H9 (cell line): Measurements from ENCODE around the gene OR56A1. TPM values are rescaled to one million over a fixed set of nuclear protein-coding genes. Genes with fewer than 3 reads are reported as not detected.

Source experiments
- DNase-seq: peaks from one replicate; pipeline ENCODE4 v3.0.0-alpha.2; 2017
- H2AFZ ChIP-seq: one replicate; pipeline ENCODE4 v1.6.1; 2013; ENCODE audit warnings: mild to moderate bottlenecking, low read length, control low read depth, moderate library complexity
- H2AK5ac ChIP-seq: 2 replicates; pipeline ENCODE4 v1.6.1; 2013; ENCODE audit warnings: low read length, control low read depth, mixed read lengths; ENCODE audit not compliant: insufficient read length
- H2BK120ac ChIP-seq: one replicate; pipeline ENCODE4 v1.6.1; 2013; ENCODE audit warnings: low read depth, mild to moderate bottlenecking, low read length, control low read depth, inconsistent platforms; ENCODE audit not compliant: poor library complexity, severe bottlenecking
- H2BK12ac ChIP-seq: 2 replicates; pipeline ENCODE4 v1.6.1; 2013; ENCODE audit warnings: low read length, control low read depth, mixed read lengths, low read depth; ENCODE audit not compliant: insufficient read length
- H2BK15ac ChIP-seq: 2 replicates; pipeline ENCODE4 v1.6.1; 2013; ENCODE audit warnings: low read depth, low read length, control low read depth
- H2BK20ac ChIP-seq: one replicate; pipeline ENCODE4 v1.6.1; 2013; ENCODE audit warnings: low read depth, mild to moderate bottlenecking, low read length, control low read depth, inconsistent platforms; ENCODE audit not compliant: poor library complexity, severe bottlenecking
- H2BK5ac ChIP-seq: 2 replicates; pipeline ENCODE4 v1.6.1; 2013; ENCODE audit warnings: low read length, control low read depth, mixed read lengths; ENCODE audit not compliant: insufficient read length
- H3K14ac ChIP-seq: 2 replicates; pipeline ENCODE4 v1.6.1; 2013; ENCODE audit warnings: low read length, control low read depth; ENCODE audit not compliant: insufficient read depth
- H3K18ac ChIP-seq: 2 replicates; pipeline ENCODE4 v1.6.1; 2013; ENCODE audit warnings: low read depth, mild to moderate bottlenecking, mixed read lengths, low read length, control low read depth; ENCODE audit not compliant: insufficient read length
- H3K23ac ChIP-seq: 2 replicates; pipeline ENCODE4 v1.6.1; 2013; ENCODE audit warnings: low read length, control low read depth, mixed read lengths, low read depth; ENCODE audit not compliant: insufficient read length
- H3K23me2 ChIP-seq: 2 replicates; pipeline ENCODE4 v1.6.1; 2013; ENCODE audit warnings: low read depth, mild to moderate bottlenecking, mixed read lengths, low read length, control low read depth; ENCODE audit not compliant: insufficient read length, poor library complexity, severe bottlenecking
- H3K27ac ChIP-seq: 2 replicates; pipeline ENCODE4 v1.5.1; 2013; ENCODE audit warnings: low read length, control low read depth, mixed read lengths, low read depth; ENCODE audit not compliant: insufficient read length
- H3K27me3 ChIP-seq: 2 replicates; pipeline ENCODE4 v1.6.1; 2013; ENCODE audit warnings: low read length, control low read depth, inconsistent platforms; ENCODE audit not compliant: insufficient read depth
- H3K4ac ChIP-seq: 2 replicates; pipeline ENCODE4 v1.6.1; 2013; ENCODE audit warnings: low read depth, mild to moderate bottlenecking, control low read depth, inconsistent platforms, low read length, moderate library complexity
- H3K4me1 ChIP-seq: 2 replicates; pipeline ENCODE4 v1.6.1; 2013; ENCODE audit warnings: low read length, control low read depth, inconsistent platforms; ENCODE audit not compliant: insufficient read depth
- H3K4me2 ChIP-seq: 2 replicates; pipeline ENCODE4 v1.6.1; 2013; ENCODE audit warnings: low read length, control low read depth, mixed read lengths; ENCODE audit not compliant: insufficient read length, insufficient read depth
- H3K56ac ChIP-seq: 2 replicates; pipeline ENCODE4 v1.6.1; 2013; ENCODE audit warnings: low read depth, mild to moderate bottlenecking, mixed read lengths, low read length, control low read depth; ENCODE audit not compliant: insufficient read length
- H3K79me1 ChIP-seq: 2 replicates; pipeline ENCODE4 v1.6.1; 2013; ENCODE audit warnings: low read depth, mild to moderate bottlenecking, moderate library complexity, low read length, control low read depth, inconsistent platforms; ENCODE audit not compliant: insufficient read depth, poor library complexity, severe bottlenecking
- H3K79me2 ChIP-seq: 2 replicates; pipeline ENCODE4 v1.6.1; 2013; ENCODE audit warnings: low read length, control low read depth, inconsistent platforms; ENCODE audit not compliant: insufficient read depth
- H3K9ac ChIP-seq: 2 replicates; pipeline ENCODE4 v1.6.1; 2013; ENCODE audit warnings: low read length, control low read depth, mixed read lengths; ENCODE audit not compliant: insufficient read length; ENCODE audit errors: extremely low read depth
- H3K9me3 ChIP-seq: one replicate; pipeline ENCODE4 v1.6.1; 2013; ENCODE audit warnings: low read depth, low read length, inconsistent platforms; ENCODE audit not compliant: control insufficient read depth
- H3T11ph ChIP-seq: one replicate; pipeline ENCODE4 v1.6.1; 2013; ENCODE audit warnings: mild to moderate bottlenecking, low read length, control low read depth, inconsistent platforms
- H4K20me1 ChIP-seq: one replicate; pipeline ENCODE4 v1.6.1; 2013; ENCODE audit not compliant: control insufficient read depth, insufficient read length, insufficient read depth
- H4K5ac ChIP-seq: 2 replicates; pipeline ENCODE4 v1.6.1; 2013; ENCODE audit warnings: low read depth, mild to moderate bottlenecking, mixed read lengths, low read length, control low read depth; ENCODE audit not compliant: insufficient read length
- H4K8ac ChIP-seq: replicated peaks from 2 replicates; pipeline ENCODE4 v1.6.1; 2013; ENCODE audit warnings: low read length, control low read depth, mixed read lengths, low read depth; ENCODE audit not compliant: insufficient read length
- H4K91ac ChIP-seq: 2 replicates; pipeline ENCODE4 v1.6.1; 2013; ENCODE audit warnings: low read depth, mild to moderate bottlenecking, moderate library complexity, mixed read lengths, low read length, control low read depth; ENCODE audit not compliant: insufficient read length
- H3K27ac Mint-ChIP-seq, 3 experiments: 2 replicates in 2 of 3; 3 replicates in 1 of 3; pipeline ENCODE4 v1.8.0; 2020 to 2021; ENCODE audit warnings: mixed read lengths in 3 of 3, mild to moderate bottlenecking in 1 of 3, moderate library complexity in 1 of 3
- H3K27me3 Mint-ChIP-seq: 2 replicates; pipeline ENCODE4 v1.8.0; 2021; ENCODE audit warnings: low read depth, mild to moderate bottlenecking, moderate library complexity, mixed read lengths
- H3K36me3 Mint-ChIP-seq, 3 experiments: 2 replicates in 2 of 3; 3 replicates in 1 of 3; pipeline ENCODE4 v1.8.0; 2020 to 2021; ENCODE audit warnings: low read depth in 3 of 3, mixed read lengths in 3 of 3; ENCODE audit not compliant: insufficient read depth in 1 of 3
- H3K4me1 Mint-ChIP-seq, 2 experiments: 2 replicates each; pipeline ENCODE4 v1.8.0; 2020; ENCODE audit warnings: mixed read lengths in 2 of 2
- H3K4me3 Mint-ChIP-seq, 2 experiments: 2 replicates in 1 of 2; 3 replicates in 1 of 2; pipeline ENCODE4 v1.8.0; 2020 to 2021; ENCODE audit warnings: mild to moderate bottlenecking in 2 of 2, mixed read lengths in 2 of 2, moderate library complexity in 1 of 2
- H3K9me3 Mint-ChIP-seq, 2 experiments: 2 replicates in 1 of 2; 3 replicates in 1 of 2; pipeline ENCODE4 v1.8.0; 2020; ENCODE audit warnings: mild to moderate bottlenecking in 2 of 2, mixed read lengths in 2 of 2, moderate library complexity in 1 of 2
- WGBS: extraction: QIAGEN DNeasy Blood & Tissue Kit; methylation state at CpG from one replicate; pipeline ENCODE4 v1.1.7; 2013; ENCODE audit warnings: missing lambda C conversion rate, low lambda C conversion rate, mixed read lengths; ENCODE audit not compliant: insufficient read length; ENCODE audit errors: extremely low coverage; 5-methylcytosine and 5-hydroxymethylcytosine counted together
- total RNA-seq: library from RNA; stranded (reverse); gene quantifications from 2 replicates; pipeline ENCODE4 v1.2.1, GENCODE V29; 2021
- TF ChIP-seq, protein P1 (sequence below): fragments of 200-600 bp; sonication (generic); conservative IDR thresholded peaks from 3 replicates; pipeline ENCODE4 v1.8.0; 2021; ENCODE audit warnings: antibody characterized with exemption, mild to moderate bottlenecking

The OR56A1 gene
- total RNA-seq, 1 experiment from 2014 or later = 0.07 TPM

DNA sequence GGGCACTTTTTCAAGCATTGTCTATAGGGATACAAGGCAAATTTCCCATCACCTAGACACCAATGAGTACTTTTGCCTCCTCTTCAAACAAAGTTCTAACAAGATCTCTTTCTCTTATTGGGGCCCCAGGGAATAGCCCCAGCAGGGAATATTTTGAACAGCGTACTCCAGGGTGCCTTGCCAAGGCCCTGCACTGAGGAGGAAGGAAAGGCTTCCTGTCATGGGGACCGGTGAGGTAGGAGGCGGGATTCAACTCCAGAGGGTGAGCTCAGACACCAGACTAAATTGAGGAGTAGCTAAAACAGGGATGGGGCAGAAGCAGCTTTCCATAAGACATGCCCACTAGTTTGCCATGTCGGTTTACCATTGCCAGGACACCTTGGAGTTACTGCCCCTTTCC, 48.9 kb upstream of the OR56A1 start:
- Histone ChIP-seq H2BK20ac (no peak overlapping the region), H3T11ph (no peak overlapping the region), H3K9ac (no peak overlapping the region), H2BK5ac (no peak overlapping the region), H3K27me3 (no peaks in the 10 kb centered on the region), H2BK12ac (no peak overlapping the region), H2AFZ (no peak overlapping the region), H3K18ac (no peak overlapping the region), H4K5ac (no peak overlapping the region), H4K20me1 (no peaks in the 10 kb centered on the region), H3K23ac (no peak overlapping the region), H3K14ac (no peak overlapping the region), H3K4ac (no peak overlapping the region), H3K56ac (no peak overlapping the region), H3K27ac (no peak overlapping the region), H3K79me1 (no peaks in the 10 kb centered on the region), H2AK5ac (no peak overlapping the region), H3K4me1 (no peaks in the 10 kb centered on the region), H3K4me2 (no peak overlapping the region), H3K9me3 (peaks cover 6% of the 10 kb centered on the region), H2BK120ac (no peak overlapping the region), H2BK15ac (no peak overlapping the region), H4K8ac (no peak overlapping the region), H3K23me2 (no peaks in the 10 kb centered on the region), H3K79me2 (no peaks in the 10 kb centered on the region), H4K91ac (no peak overlapping the region)
- TF ChIP-seq, protein P1, sequence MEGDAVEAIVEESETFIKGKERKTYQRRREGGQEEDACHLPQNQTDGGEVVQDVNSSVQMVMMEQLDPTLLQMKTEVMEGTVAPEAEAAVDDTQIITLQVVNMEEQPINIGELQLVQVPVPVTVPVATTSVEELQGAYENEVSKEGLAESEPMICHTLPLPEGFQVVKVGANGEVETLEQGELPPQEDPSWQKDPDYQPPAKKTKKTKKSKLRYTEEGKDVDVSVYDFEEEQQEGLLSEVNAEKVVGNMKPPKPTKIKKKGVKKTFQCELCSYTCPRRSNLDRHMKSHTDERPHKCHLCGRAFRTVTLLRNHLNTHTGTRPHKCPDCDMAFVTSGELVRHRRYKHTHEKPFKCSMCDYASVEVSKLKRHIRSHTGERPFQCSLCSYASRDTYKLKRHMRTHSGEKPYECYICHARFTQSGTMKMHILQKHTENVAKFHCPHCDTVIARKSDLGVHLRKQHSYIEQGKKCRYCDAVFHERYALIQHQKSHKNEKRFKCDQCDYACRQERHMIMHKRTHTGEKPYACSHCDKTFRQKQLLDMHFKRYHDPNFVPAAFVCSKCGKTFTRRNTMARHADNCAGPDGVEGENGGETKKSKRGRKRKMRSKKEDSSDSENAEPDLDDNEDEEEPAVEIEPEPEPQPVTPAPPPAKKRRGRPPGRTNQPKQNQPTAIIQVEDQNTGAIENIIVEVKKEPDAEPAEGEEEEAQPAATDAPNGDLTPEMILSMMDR = no peak
- H3K4me1 Mint-ChIP-seq = peaks cover 16 to 21% of the 10 kb centered on the region in 2 experiments
- peaks cover 29 to 31% of the 10 kb centered on the region in 2 experiments for H3K9me3 Mint-ChIP-seq
- peaks cover 22 to 35% (median 26%) of the 10 kb centered on the region in 3 experiments for H3K36me3 Mint-ChIP-seq
- WGBS = no CpG with 5 or more reads among the region's 4 CpGs
- no peak for DNase-seq
- no peak overlapping the region for H3K27ac Mint-ChIP-seq
- H3K27me3 Mint-ChIP-seq = no peaks in the 10 kb centered on the region; the same call in 1 of the 2 replicates
- no peak overlapping the region for H3K4me3 Mint-ChIP-seq
